IPS DF 6.9 (cell line): ENCODE measurements around the gene KCTD13.
"Not testable (repeated sequence)": the region's sequence is repeated elsewhere in the genome, so short reads cannot be mapped to it uniquely, and the experiment has no call there.

ENCODE experiments used
- DNase-seq: peaks from one replicate; pipeline ENCODE4 v3.0.0-alpha.2; 2013; ENCODE audit warnings: low read depth, low spot score
- H3K27ac ChIP-seq: one replicate; pipeline ENCODE4 v1.5.1; 2013; ENCODE audit warnings: low read length, control low read depth
- H3K27me3 ChIP-seq: 2 replicates; pipeline ENCODE4 v1.6.1; 2013; ENCODE audit warnings: mild to moderate bottlenecking, low read length; ENCODE audit not compliant: control insufficient read depth, insufficient read depth
- H3K36me3 ChIP-seq: 2 replicates; pipeline ENCODE4 v1.6.1; 2013; ENCODE audit warnings: low read length; ENCODE audit not compliant: control insufficient read depth, insufficient read depth
- H3K4me1 ChIP-seq: 2 replicates; pipeline ENCODE4 v1.6.1; 2013; ENCODE audit warnings: low read length; ENCODE audit not compliant: control insufficient read depth, insufficient read depth
- H3K4me3 ChIP-seq: 2 replicates; pipeline ENCODE4 v1.5.1; 2013; ENCODE audit warnings: mild to moderate bottlenecking, low read length
- H3K9me3 ChIP-seq: 2 replicates; pipeline ENCODE4 v1.6.1; 2013; ENCODE audit warnings: low read length, inconsistent platforms; ENCODE audit not compliant: control insufficient read depth, insufficient read depth
- WGBS: extraction: QIAGEN DNeasy Blood & Tissue Kit; methylation state at CpG from one replicate; pipeline ENCODE4 v1.1.7; 2013; ENCODE audit warnings: mixed read lengths, missing lambda C conversion rate; ENCODE audit not compliant: insufficient read length, insufficient coverage; 5-methylcytosine and 5-hydroxymethylcytosine counted together

KCTD13 gene

DNA sequence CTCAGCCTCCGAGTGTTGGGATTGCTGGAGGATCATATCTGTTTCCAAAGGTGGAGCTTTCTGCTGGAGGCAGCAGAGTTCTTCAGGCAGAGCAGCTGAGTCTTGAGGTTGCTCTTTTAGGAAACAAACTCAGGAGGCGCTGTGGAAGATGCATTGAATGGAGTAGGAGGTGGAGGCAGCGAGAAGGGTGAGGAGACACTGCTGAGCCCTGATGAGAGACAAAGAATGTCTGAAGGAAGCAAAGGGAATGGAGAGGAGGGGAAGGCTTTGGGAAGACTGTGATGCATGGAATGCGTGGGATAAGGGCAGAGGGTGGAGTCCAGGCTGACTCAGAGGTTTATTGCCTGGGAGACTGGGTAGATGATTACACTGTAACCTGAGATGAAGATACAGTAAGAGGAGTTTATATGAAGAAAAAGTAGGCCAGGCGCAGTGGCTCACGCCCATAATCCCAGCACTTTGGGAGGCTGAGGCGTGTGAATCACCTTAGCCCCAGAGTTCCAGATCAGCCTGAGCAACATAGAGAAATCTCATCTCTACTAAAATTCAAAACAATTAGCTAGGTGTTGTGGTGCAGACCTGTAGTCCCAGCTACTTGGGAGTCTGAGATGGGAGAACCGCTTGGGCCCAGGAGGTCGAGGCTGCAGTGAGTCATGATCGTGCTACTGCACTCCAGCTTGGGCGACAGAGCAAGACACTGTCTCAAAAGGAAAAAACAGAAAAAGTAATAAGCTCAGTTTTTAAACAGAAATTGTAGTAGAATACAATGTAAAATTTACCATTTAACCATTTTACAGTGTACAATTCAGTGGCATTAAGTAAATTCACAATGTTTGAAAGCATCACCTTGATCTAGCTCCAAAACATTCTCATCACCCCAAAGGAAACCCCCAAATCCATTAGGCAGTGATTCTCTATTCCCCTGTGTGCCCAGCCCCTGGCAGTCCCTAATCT is 18.1 kb upstream of the KCTD13 start:
- no peaks in the 10 kb centered on the region for H3K9me3 ChIP-seq
- H3K27me3 ChIP-seq: no peaks in the 10 kb centered on the region
- H3K36me3 ChIP-seq: no peaks in the 10 kb centered on the region
- H3K4me1 ChIP-seq: no peaks in the 10 kb centered on the region
- no peak overlapping the region for H3K4me3 ChIP-seq
- WGBS: no CpG with 5 or more reads among the region's 11 CpGs
- no peak overlapping the region for H3K27ac ChIP-seq
- peak; percentile 47 for DNase-seq

DNA sequence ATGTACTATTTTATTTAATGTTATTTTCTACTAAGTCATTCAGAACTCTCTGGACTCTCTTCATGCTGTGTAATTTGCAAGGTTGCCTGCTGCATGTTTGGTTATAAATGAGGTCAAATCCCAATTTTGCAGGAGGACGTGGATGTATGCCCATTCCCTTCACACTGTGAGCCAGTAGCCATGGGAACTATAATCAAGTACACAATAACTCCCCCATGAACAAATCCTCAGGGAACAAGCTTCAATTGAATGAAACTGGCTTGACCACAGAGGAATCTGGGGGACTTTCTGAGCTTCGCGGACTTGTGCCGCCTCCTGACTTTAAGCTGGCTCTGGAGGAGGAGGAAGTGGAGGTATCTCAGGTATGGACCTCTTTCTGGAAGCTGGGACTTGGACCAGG is 14.6 kb upstream of the KCTD13 start:
- no peak overlapping the region for H3K4me3 ChIP-seq
- no peaks in the 10 kb centered on the region for H3K27me3 ChIP-seq
- H3K9me3 ChIP-seq: no peaks in the 10 kb centered on the region
- WGBS: no CpG with 5 or more reads among the region's 4 CpGs
- no peak for DNase-seq
- H3K4me1 ChIP-seq: no peaks in the 10 kb centered on the region
- no peak overlapping the region for H3K27ac ChIP-seq
- H3K36me3 ChIP-seq: no peaks in the 10 kb centered on the region

DNA sequence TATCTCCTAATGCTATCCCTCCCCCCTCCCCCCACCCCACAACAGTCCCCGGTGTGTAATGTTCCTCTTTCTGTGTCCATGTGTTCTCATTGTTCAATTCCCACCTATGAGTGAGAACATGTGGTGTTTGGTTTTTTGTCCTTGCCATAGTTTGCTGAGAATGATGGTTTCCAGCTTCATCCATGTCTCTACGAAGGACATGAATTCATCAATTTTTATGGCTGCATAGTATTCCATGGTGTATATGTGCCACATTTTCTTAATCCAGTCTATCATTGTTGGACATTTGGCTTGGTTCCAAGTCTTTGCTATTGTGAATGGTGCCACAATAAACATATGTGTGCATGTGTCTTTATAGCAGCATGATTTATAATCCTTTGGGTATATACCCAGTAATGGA is 5.7 kb upstream of the KCTD13 start:
- not testable (repeated sequence) for H3K27ac ChIP-seq, H3K9me3 ChIP-seq, H3K36me3 ChIP-seq, H3K27me3 ChIP-seq, H3K4me1 ChIP-seq, DNase-seq, H3K4me3 ChIP-seq
- WGBS: no CpG with 5 or more reads among the region's 2 CpGs

GRCh38 chr16:29927070-29927905 is 1.3 kb upstream of the KCTD13 start:
- H3K27me3 ChIP-seq: no peaks in the 10 kb centered on the region
- WGBS: no CpG with 5 or more reads among the region's 12 CpGs
- no peaks in the 10 kb centered on the region for H3K4me1 ChIP-seq
- no peak for DNase-seq
- H3K9me3 ChIP-seq: no peaks in the 10 kb centered on the region
- H3K36me3 ChIP-seq: 0 out of 2 replicates have a peak, but pooled peaks cover 3% of the 10 kb centered on the region
- no peak overlapping the region for H3K4me3 ChIP-seq
- H3K27ac ChIP-seq: no peak overlapping the region

DNA sequence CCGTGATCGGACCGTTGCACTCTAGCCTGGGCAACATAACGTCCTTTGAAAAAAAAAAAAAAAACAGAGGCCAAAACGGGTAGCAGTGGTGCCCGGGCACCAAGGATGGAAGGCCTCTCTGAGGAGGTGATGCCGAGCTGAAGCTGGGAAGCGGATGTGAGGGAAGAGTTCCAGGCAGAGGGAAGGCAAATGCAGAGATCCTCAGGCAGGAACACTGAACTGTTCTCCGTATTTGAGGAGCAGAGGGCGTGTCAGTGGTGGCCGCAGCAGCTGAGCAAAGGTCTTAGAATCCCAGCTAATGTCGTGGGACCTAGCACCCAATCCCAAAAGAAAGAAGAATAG is 656 bp upstream of the KCTD13 start:
- Histone ChIP-seq H3K4me1 (no peaks in the 10 kb centered on the region), H3K36me3 (0 out of 2 replicates have a peak, but pooled peaks cover 3% of the 10 kb centered on the region), H3K9me3 (no peaks in the 10 kb centered on the region), H3K27ac (no peak overlapping the region), H3K4me3 (peak overlapping the region; percentile 58; the same call in 1 of the 2 replicates), H3K27me3 (no peaks in the 10 kb centered on the region)
- WGBS: no CpG with 5 or more reads among the region's 12 CpGs
- DNase-seq: no peak

DNA sequence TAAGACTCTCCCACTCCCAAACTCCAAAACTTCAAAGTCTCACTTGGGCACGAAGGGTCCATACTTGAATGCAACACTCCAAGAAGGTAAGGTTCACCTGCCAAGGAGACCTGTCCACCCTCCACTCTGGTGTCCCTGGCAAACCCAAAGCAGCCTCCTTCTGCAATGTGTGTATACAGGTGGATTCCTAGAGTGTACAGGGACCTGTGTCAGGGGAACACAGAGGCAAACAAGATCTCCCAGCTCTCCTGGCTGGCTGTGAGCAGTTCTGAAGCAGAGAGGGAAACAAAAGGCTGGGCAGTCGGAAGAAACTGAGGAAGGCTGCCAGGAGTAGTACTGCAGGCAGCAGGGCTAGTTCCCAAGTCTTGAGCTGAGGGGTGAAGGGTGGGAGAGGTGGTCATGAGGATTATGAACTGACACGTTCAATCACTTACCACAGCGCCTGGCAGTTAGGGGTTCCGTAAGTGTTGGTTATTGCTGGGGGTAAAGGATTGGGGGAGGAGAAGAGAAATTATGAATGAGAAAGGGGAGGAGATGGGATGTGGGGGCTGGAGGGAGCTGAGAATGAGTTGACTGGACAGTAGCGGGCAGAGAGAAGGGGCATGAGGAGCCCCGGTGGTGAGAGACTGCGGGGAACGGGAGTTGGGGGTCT is 795 bp downstream of the KCTD13 start:
- DNase-seq: no peak
- 0 out of 2 replicates have a peak, but pooled peaks cover 3% of the 10 kb centered on the region for H3K36me3 ChIP-seq
- H3K4me1 ChIP-seq: no peaks in the 10 kb centered on the region
- no peaks in the 10 kb centered on the region for H3K9me3 ChIP-seq
- no peaks in the 10 kb centered on the region for H3K27me3 ChIP-seq
- 100% methylated on average over 1 of the region's 9 CpGs for WGBS
- H3K27ac ChIP-seq: no peak overlapping the region
- peak overlapping the region; percentile 90; the same call in 1 of the 2 replicates for H3K4me3 ChIP-seq

DNA sequence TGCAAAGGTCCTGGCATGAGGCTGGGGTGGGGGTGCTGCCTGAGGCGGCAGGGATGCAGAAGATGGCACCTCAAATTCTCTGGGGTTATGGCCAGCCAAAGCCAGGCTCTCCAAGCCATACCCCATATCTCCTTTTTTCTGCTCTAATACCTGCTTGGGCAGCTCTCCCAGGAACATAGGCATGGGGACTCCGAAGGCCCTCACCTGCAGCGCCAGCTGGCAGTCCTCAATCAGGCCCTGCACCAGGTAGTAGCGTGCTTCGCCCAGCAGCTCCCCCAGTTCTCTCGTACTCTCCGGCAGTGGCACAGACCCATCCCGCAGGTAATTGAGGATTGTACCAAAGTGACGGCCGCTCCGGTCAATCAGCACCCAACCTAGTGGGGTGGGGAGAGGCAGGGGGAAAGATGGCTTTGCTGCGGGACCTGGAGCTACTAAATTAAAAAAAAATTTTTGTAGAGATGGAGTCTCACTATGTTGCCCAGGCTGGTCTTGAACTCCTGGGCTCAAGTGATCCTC is 3.0 kb downstream of the KCTD13 start:
- Histone ChIP-seq H3K27me3 (no peaks in the 10 kb centered on the region), H3K4me1 (no peaks in the 10 kb centered on the region), H3K4me3 (no peak overlapping the region), H3K9me3 (no peaks in the 10 kb centered on the region), H3K36me3 (0 out of 2 replicates have a peak, but pooled peaks cover 3% of the 10 kb centered on the region), H3K27ac (no peak overlapping the region)
- DNase-seq: no peak
- WGBS: no CpG with 5 or more reads among the region's 12 CpGs

GRCh38 chr16:29922326-29922725 is 3.7 kb downstream of the KCTD13 start:
- DNase-seq: no peak
- H3K27me3 ChIP-seq: no peaks in the 10 kb centered on the region

DNA sequence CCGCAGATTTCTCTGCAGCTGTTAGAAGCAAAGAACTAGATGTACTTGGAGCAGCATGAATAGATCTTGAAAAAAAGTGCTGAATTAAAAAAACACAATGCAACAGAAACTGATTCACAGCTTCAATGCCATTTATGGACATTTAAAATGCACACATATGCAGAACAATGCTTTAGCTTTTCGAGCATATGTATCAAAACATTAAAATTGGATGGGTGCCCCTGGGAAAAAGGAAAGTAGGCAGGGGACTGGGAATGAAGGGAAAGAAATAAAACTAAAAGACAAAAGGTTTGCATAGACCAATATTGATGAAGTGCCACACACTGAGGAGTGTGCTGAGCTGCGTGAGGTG is 5.0 kb downstream of the KCTD13 start:
- Histone ChIP-seq H3K4me1 (no peaks in the 10 kb centered on the region), H3K36me3 (0 out of 2 replicates have a peak, but pooled peaks cover 3% of the 10 kb centered on the region), H3K9me3 (no peaks in the 10 kb centered on the region), H3K27ac (no peak overlapping the region), H3K4me3 (no peak overlapping the region), H3K27me3 (no peaks in the 10 kb centered on the region)
- WGBS: no CpG with 5 or more reads among the region's 3 CpGs
- no peak for DNase-seq

More at GRCh38 chr16:29922326-29922725, 3.7 kb downstream of the KCTD13 start:
- no peaks in the 10 kb centered on the region for H3K9me3 ChIP-seq
- H3K27ac ChIP-seq: no peak overlapping the region
- no peaks in the 10 kb centered on the region for H3K4me1 ChIP-seq
- no peak overlapping the region for H3K4me3 ChIP-seq
- no CpG with 5 or more reads among the region's 2 CpGs for WGBS
- H3K36me3 ChIP-seq: 0 out of 2 replicates have a peak, but pooled peaks cover 3% of the 10 kb centered on the region
